RWPE1 (cell line): ENCODE results near the gene STXBP4.
A peak's percentile ranks its signal among the peaks of the same experiment; 100 is the strongest.
"Not testable (repeated sequence)": the region's sequence is repeated elsewhere in the genome, so short reads cannot be mapped to it uniquely, and the experiment has no call there.

Experiments used
- CTCF ChIA-PET: fragments of 350-600 bp; sonication (Branson Sonifier 250); formaldehyde crosslinking; extraction: SDS; loops from one replicate; lab custom pipeline; 2021; lab: Yijun Ruan, JAX
- POLR2A ChIA-PET: fragments of 400-600 bp; formaldehyde crosslinking; extraction: SDS; loops from one replicate; lab custom pipeline; 2020; ENCODE audit warnings: antibody characterized with exemption; ENCODE audit not compliant: low non-redundant PET; lab: Yijun Ruan, JAX
- DNase-seq: peaks from one replicate; pipeline ENCODE4 v3.0.0; 2012; ENCODE audit warnings: low spot score
- H3K27ac ChIP-seq: fragments of 450-650 bp; 2 replicates; pipeline ENCODE4 v1.5.1; 2017
- TF ChIP-seq, protein P1 (sequence below): fragments of 450-650 bp; conservative IDR thresholded peaks from 2 replicates; pipeline ENCODE4 v1.5.1; 2017; ENCODE audit warnings: low read depth, mild to moderate bottlenecking

The STXBP4 gene

DNA sequence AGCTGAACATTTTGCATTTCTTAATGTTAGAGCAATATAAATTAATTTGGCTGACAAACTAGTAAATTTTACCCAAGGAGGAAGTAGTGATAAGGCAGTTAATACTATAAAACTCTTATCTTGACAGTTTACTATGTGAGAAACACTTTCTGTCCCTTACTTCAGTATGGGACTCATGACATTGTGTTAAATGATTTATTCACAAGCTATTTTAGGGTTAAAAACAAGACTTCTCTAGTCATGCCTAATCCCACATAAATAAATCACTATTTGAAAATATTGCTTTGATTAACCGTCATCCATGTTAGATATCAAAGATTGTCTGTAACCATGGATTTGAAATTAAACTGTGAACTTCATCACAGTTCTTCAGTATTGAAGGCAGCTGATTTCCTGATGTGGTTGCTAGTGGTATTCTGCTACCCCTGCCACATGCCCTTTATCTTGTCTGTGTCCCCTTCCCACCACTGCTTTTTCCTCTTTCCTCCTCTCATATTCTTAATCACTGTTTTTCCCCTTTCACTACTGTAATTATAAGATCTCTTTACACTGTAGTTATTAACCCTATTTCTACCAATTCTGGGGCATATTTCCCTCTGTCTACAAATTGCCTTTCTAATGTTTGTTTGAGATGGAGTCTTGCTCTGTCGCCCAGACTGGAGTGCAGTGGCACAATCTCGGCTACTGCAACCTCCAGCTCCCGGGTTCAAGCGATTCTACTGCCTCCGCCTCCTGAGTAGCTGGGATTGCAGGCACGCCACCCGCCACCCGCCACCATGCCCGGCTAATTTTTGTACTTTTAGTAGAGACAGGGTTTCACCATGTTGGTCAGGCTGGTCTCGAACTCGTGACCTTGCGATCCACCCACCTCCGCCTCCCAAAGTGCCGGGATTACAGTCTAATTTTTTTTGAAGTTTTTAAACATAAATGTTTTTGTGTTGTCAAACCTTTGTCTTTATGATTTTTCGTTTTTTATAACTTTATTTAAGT, 95.6 kb downstream of the STXBP4 start:
- DNase-seq = no peak
- TF ChIP-seq, protein P1, sequence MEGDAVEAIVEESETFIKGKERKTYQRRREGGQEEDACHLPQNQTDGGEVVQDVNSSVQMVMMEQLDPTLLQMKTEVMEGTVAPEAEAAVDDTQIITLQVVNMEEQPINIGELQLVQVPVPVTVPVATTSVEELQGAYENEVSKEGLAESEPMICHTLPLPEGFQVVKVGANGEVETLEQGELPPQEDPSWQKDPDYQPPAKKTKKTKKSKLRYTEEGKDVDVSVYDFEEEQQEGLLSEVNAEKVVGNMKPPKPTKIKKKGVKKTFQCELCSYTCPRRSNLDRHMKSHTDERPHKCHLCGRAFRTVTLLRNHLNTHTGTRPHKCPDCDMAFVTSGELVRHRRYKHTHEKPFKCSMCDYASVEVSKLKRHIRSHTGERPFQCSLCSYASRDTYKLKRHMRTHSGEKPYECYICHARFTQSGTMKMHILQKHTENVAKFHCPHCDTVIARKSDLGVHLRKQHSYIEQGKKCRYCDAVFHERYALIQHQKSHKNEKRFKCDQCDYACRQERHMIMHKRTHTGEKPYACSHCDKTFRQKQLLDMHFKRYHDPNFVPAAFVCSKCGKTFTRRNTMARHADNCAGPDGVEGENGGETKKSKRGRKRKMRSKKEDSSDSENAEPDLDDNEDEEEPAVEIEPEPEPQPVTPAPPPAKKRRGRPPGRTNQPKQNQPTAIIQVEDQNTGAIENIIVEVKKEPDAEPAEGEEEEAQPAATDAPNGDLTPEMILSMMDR = no peak
- no peak overlapping the region for H3K27ac ChIP-seq
- ChIA-PET CTCF (interaction anchor here (0.7 kb wide), 1 partner anchor 588 kb away, joined by 3 read pairs; no protein-coding TSS in a partner anchor), POLR2A (no interaction called here)

DNA sequence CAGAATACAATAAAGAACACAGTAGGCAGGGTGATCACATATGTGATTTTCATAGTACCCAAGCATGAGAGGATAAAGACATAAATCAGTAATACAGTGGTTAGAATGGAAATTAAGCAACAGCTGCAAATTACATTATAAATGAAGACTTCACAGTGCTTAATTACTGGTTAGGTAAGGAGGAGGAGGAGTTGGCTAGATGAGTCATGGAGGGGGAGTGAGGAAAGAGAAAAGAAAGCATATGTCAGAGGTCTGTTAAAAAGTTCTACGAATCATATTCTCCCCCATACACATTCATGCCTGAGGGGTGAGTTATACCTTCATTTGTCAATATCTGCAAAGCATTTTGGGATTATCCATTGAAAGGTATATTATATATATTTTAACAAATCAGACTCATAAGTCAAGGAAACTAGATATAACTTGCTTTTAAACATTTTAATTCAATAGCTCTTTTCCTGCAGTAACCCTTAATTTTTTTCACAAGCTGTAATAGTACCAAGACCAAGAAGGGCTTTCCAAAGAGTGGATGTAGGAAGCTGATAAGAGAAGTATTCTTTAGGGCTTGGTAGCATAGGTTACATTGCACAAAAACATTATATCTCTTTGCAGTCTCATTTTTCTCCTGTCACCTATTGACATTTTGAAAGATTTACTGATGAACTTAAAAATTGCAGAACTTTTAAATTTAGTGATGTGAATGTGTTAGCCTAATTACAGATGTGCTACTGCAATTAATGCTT, 99.3 kb downstream of the STXBP4 start:
- ChIA-PET POLR2A (no interaction called here), CTCF (no interaction called here)
- no peak overlapping the region for H3K27ac ChIP-seq
- TF ChIP-seq, protein P1 = no peak
- DNase-seq = peak; percentile 12

DNA sequence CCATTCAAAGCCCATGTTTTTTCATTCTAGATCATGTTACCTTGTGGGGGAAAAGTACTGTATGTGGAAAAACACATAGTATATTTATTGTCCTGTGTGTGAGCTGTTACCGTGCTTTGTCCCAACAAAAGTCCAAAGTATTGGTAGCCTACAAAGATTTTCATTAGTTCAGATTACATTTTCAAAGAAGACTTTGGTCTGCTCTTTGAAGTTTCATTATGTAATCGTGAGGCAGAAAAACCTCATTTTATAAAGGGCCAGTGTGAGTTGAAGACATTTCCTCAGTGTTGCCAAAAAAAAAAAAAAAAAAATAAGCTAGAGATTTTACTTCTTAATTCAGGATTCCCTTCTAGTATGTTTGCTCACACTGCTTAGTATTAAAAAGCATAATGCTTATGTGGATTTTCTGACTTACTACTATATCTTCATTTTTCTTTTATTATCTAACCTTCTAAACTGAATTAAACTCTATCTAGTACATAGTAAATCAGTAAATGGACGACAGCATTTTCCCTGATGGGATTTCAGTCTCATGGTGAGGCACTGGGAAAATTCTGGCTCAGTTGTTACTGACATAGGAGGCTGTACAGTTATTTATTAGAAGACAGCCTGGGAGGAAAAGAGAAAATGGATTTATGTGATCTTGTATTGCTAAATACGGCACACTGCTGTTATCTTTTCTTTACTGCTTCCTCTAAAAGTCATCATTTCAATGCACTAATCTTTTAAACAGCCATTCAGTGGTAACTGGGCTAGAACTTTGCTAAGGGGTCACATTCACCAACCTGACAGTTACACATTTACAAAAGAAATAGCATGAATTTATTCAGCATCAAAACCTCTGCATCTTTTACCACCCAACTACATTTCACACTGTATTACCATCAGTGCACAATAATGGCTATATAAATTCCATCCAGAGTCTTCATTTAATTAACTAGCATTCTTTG, 100.6 kb downstream of the STXBP4 start:
- no peak overlapping the region for H3K27ac ChIP-seq
- TF ChIP-seq, protein P1 = no peak
- POLR2A ChIA-PET = no interaction called here
- no peak for DNase-seq
- CTCF ChIA-PET = interaction anchor here (0.6 kb wide), 1 partner anchor 1086 kb away, joined by 3 read pairs; no protein-coding TSS in a partner anchor

DNA sequence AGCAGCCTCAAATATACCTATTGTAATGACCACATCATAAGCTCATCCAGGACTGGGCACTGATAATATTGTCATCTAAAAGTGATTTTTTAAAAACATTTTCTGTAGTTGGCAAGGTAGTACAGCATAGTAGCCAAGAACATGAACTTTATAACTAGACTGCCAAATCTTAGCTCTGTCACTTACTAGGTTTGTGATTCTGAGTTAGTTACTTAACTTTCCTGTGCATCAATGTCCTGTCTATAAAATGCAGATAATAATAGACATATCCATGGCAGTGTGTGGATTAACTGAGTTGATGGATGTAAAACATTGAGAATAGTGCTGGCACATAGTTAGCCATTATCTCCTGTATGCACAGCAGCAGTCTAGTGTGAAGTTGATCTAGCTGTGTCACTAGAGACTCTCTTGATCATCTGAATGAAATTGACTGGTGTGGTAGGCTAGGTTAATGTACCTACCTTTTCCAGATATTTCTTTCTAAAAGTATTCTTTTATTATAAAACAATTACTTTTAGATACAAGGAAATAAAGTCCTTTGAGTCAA, 101.5 kb downstream of the STXBP4 start:
- TF ChIP-seq, protein P1 = no peak
- ChIA-PET POLR2A (no interaction called here), CTCF (interaction anchor here (0.6 kb wide), 2 partner anchors 102 kb away, joined by 3 read pairs; partner anchors contain the start of genes COX11 and STXBP4)
- no peak for DNase-seq
- H3K27ac ChIP-seq = no peak overlapping the region

DNA sequence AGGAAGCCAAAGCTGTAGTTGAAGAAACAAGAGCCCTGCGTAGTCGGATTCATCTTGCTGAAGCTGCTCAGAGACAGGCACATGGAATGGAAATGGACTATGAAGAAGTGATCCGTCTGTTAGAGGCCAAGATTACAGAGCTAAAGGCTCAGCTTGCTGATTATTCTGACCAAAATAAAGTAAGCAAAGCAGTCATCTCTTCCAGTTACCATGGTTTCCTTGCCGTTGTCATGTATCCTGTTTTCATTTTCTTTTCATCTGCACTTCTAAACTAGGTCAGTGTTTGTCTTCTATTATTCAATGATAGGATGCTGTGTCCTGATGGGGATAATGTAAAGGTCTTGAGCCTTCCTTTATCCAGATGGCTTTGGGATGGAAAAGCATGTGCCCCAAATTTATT, 104.3 kb downstream of the STXBP4 start:
- DNase-seq = no peak
- TF ChIP-seq, protein P1 = no peak
- no peak overlapping the region for H3K27ac ChIP-seq
- POLR2A ChIA-PET = no interaction called here
- CTCF ChIA-PET = no interaction called here

DNA sequence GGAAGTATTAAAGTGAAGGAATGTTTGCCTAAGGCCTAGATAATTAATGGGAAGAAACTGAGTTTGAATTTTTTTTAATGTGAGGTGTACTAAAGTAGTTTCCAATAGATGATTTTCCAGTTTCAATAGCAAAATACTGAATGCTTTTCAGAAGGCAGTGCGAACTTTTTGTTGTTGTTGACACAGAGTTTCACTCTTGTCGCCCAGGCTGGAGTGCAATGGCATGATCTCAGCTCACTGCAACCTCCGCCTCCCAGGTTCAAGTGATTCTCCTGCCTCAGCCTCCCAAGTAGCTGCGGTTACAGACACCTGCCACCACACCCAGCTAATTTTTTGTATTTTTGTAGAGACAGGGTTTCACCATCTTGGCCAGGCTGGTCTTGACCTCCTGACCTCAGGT, 104.9 kb downstream of the STXBP4 start:
- H3K27ac ChIP-seq, CTCF ChIA-PET, DNase-seq, POLR2A ChIA-PET: not testable (repeated sequence)
